Measurements from ENCODE around the gene MAD1L1.

MAD1L1 gene

DNA sequence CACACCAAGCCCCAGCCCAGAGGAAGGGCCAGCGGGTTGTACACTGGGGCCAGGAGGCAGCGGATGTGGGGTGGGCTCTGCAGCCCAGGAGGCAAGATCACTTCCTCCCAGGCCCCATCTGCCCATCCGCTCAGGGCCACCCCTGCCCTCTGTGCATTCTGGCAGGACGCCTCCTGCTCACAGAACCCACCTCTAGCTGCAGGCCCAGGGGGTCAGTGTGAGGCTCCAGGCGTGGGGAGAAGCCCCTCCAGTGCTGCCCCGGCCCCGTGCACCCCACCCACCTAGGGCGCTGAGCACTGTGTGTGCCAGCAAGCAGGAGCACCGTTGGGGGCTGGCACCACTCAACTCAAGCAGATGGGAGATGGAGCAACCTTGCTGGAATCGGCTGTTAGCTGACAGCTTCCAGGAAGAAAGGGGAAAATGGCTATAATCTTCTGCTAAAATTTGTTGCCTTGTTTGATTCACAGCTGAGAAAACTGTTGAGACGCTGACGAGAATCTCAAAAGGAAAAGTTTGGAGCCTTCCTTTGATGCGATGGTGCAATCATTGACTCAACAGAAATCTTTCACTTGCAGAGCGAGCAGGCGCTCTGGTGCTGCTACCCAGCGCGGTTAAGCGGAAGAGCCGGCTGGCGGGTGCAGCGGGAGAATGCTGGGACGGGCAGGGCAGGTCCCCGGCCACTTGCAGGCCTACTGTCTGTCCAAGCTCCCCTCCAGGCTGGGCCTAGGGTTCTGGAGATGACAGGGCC, 286.5 kb downstream of the MAD1L1 start:
- DNase-seq, result no peak

DNA sequence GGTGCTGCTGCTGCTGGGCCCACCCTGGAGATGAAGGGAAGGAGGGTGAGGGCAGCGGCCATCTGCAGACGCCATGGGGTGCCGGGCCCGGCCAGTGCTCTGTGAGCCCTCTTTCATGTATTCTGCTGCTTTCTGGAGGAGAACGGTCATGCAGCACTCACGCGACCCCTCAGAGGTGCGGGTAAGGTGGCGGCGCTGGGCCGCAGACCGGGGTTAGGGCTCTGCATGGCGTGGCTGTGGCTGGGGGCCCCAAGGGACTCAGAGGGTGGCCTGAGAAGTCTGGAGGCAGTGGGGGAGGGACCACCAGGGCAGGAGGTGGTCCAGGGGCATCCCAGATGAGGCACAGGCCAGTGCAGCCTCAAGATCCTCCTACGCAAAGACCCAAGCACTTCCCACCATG, 287.2 kb downstream of the MAD1L1 start:
- no peak for DNase-seq

- DNase-seq, result no peak
These were observed 288.0 kb downstream of the MAD1L1 start for GRCh38 chr7:1944619-1945210.

DNA sequence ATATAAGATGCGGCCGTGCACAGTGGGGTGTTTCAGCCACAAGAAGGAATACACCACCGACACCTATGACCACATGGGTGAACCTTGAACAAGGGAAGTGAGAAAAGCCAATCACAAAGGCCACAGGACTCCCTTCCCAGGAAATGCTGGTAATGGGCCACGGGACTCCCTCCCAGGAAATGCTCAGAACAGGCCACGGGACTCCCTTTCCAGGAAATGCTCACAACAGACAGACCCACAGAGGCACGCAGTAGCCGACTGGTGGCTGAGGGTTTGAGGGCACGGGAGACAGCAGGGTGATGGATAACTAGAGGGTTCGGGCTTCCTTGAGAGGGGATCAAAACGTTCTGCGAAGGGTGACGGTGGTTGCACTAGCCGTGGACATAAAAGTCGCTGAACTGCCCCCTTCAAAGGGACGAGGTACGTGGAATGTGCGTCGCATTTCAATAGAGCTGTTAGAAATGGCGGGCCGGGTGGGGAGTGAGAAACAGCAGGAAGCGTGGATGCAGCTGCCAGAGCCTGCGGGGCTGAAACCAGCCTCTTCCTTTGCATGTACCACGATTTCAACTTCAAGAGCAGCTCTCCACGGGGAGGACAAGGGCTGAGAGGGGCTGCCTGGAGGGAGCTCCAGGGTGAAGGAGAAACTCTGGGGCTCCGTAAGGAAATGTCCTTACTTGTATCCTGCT, 288.7 kb downstream of the MAD1L1 start:
- peak in 1 of 2 experiments; percentile 28 for DNase-seq

GRCh38 chr7:1943326-1943725, 289.4 kb downstream of the MAD1L1 start:
- DNase-seq, result no peak

DNA sequence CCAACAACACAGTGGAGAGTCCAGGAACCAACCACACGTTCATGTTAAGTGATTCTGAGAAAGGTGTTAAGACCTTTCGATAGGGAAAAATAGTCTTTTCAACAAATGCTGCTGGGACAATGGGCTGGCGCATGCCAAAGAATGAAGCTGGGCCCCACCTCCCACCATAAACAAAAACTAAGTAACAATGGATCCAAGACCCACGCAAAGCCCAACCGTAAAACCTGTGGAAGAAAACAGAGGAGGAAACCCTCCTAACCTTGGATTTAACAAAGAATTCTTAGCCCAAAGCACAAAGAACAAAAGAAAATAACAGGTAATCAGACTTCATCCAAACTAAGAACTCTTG, 289.8 kb downstream of the MAD1L1 start:
- no peak for DNase-seq

GRCh38 chr7:1942243-1942940, 290.4 kb downstream of the MAD1L1 start:
- DNase-seq, result no peak

- DNase-seq, result no peak
These were observed 291.1 kb downstream of the MAD1L1 start for GRCh38 chr7:1941464-1942242.

GRCh38 chr7:1940863-1941262, 291.9 kb downstream of the MAD1L1 start:
- no peak for DNase-seq

DNA sequence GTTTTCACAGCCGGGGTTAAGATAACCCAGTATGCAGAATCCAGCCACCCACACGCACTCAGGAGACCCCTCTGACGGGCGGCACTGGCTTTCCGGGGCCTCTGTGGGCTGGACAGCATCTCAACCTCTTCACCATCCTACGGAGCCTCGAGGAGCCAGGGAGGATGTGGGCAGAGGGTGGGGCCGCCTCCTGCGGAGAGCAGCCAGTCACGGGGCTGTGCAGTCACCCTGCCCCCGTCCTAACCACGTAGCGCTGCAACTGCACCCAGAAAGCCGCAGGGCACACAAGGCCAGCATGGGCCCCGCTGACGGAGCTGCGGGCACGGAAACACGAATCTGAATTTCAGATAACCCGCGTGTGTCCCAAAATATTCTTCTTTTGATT, 292.4 kb downstream of the MAD1L1 start:
- peak; percentile 89 to 92 for DNase-seq

- peak; percentile 58 to 64 for DNase-seq
These were observed 293.0 kb downstream of the MAD1L1 start for GRCh38 chr7:1939434-1940401.

GRCh38 chr7:1938788-1939433, 293.8 kb downstream of the MAD1L1 start:
- peak; percentile 39 to 46 for DNase-seq

DNA sequence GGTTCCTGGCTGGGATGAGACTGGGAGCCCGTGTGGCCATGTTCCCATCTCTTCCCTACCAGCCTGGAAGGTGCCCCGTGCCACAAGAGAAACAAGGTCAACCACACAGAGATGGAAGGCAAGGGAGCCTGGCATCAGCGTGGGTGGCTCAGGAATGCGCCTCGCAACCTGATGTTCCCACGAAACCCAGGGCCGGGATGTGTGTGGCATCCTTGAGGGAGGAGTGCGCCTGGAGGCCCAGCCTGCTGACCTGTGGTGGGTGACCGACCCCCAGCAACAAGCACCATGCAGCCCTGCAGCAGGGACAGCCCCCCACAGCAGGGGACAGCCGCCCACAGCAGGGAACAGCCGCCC, 295.5 kb downstream of the MAD1L1 start:
- no peak for DNase-seq

- no peak for DNase-seq
These were observed 296.1 kb downstream of the MAD1L1 start for GRCh38 chr7:1936531-1937251.

- no peak for DNase-seq
These were observed 296.8 kb downstream of the MAD1L1 start for GRCh38 chr7:1936006-1936310.

- no peak for DNase-seq
These were observed 297.4 kb downstream of the MAD1L1 start for GRCh38 chr7:1935176-1936005.

DNA sequence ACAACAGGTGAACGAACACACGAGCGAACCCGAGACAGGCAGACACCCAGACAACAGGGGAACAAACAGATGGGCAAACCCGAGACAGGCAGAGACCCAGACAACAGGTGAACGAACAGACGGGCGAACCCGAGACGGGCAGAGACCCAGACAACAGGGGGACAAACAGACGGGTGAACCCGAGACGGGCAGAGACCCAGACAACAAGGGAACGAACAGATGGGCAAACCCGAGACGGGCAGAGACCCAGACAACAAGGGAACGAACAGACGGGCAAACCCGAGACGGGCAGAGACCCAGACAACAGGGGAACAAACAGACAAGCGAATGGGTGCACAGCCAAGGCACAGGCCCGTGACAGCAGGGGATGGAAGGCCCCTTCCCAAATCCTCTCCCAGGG, 298.0 kb downstream of the MAD1L1 start:
- no peak for DNase-seq

DNA sequence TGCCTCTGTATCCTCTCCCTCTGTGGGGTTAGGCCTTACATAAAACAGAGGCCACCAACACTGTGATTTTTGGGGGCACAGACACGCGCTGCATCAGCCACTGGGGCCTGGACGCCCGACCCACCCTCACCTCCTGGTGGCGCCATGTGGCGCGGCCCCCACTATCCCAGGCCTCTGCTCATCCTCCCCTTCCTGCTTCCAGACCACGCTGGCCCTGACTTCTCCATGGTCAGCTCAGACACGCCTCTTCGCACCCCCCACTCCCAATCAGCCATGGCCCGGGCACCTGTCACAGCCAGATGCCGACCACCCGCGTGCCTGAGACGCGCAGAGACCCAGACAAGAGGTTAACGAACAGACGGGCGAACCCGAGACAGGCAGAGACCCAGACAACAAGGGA, 298.7 kb downstream of the MAD1L1 start:
- no peak for DNase-seq

DNA sequence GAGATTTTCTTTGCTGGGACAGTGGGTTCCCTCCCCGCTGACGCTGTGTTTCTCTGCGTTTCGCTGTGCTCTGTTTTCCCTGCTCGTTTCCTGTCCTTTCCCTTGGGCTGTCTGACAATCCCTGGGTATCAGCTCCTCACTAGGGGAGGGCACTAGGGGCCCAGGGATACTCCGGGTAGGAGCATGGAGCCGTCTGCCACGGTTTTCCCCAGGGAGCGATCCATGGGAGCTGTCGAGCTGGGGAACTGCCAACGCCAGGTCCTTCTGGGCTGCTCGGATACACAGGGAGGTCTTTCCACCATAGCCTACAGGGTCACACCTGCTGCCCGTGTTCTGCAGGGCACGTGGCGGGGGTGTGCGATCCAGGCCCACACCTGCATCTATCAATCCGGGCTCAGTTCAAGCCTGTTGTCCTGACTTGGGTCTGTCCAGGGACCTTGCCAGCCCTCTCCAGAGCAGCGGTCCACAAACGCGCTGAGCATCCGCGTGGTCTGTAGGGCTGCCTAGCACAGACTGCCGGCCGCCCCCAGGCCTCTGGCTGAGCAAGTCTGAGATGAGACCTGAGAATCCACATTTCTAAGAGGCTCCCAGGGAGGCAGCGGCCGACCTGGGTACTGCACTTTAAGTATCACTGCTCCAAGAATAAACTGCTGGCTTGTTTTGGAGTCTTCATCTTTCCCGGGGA, 299.5 kb downstream of the MAD1L1 start:
- no peak for DNase-seq
